ENCODE measurements around the gene TTC16. TPM values are rescaled to one million over a fixed set of nuclear protein-coding genes. Genes with fewer than 3 reads are reported as not detected.

The TTC16 gene
- total RNA-seq, 4 donors from 2014 or later = 0.16 to 0.21 TPM; not detected in 2

DNA sequence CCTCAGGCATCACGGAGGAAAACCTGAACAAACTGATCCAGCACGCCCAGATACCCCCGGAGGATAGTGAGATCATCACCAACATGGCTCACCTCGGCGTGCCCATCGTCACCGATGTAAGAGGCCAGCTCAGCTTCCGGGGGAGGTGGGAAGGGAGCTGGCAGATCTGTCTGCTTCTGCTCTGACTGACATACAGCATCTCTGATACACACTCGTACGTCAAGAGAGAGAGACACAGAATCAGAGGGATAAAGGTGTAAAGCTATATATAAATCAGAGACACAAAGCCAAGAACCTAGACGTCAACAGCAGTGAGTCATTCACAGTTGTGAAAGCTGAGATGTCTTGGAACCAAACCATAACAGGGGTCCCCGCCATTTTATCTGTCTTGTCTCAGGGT lies 39.2 kb upstream of the TTC16 start:
- Histone ChIP-seq H3K9me3 (no peaks in the 10 kb centered on the region), H3K36me3 (peaks cover 74% of the 10 kb centered on the region), H3K27me3 (no peaks in the 10 kb centered on the region), H3K27ac (no peak overlapping the region), H3K4me3 (no peak overlapping the region), H3K4me1 (no peaks in the 10 kb centered on the region)
- no peak for DNase-seq (ENCODE audit: low spot score in 2 of 2)
- 84% methylated on average over 12 of the region's 12 CpGs for WGBS
- no peak for TF ChIP-seq POLR2AphosphoS5 (IDR thresholded peaks at IDR 0.05)

GRCh38 chr9:127679506-127679905 lies 36.4 kb upstream of the TTC16 start:
- DNase-seq (ENCODE audit: low spot score in 2 of 2) = no peak
- peaks cover 79% of the 10 kb centered on the region for H3K36me3 ChIP-seq
- WGBS = 83% methylated on average over 2 of the region's 2 CpGs
- no peak overlapping the region for H3K4me3 ChIP-seq
- H3K27ac ChIP-seq = no peak overlapping the region
- H3K9me3 ChIP-seq = no peaks in the 10 kb centered on the region
- H3K27me3 ChIP-seq = no peaks in the 10 kb centered on the region
- TF ChIP-seq POLR2A (IDR thresholded peaks at IDR 0.05) (no peak), CTCF (IDR thresholded peaks at IDR 0.05) (no peak), EP300 (IDR thresholded peaks at IDR 0.05) (no peak), POLR2AphosphoS5 (IDR thresholded peaks at IDR 0.05) (no peak)
- H3K4me1 ChIP-seq = no peaks in the 10 kb centered on the region

- DNase-seq (ENCODE audit: low spot score in 2 of 2) = no peak
- Histone ChIP-seq H3K36me3 (peaks cover 72% of the 10 kb centered on the region), H3K9me3 (no peaks in the 10 kb centered on the region), H3K4me3 (no peak overlapping the region), H3K27me3 (no peaks in the 10 kb centered on the region), H3K4me1 (no peaks in the 10 kb centered on the region), H3K27ac (no peak overlapping the region)
- 95% methylated on average over 11 of the region's 11 CpGs for WGBS
- no peak for TF ChIP-seq POLR2A (IDR thresholded peaks at IDR 0.05)
- TF ChIP-seq POLR2AphosphoS5 (IDR thresholded peaks at IDR 0.05) = no peak
- TF ChIP-seq EP300 (IDR thresholded peaks at IDR 0.05) = no peak
- no peak for TF ChIP-seq CTCF (IDR thresholded peaks at IDR 0.05)
Measured at GRCh38 chr9:127680226-127680625, 35.7 kb upstream of the TTC16 start.

- no peak overlapping the region for H3K27ac ChIP-seq
- 88% methylated on average over 9 of the region's 9 CpGs for WGBS
- H3K4me3 ChIP-seq = no peak overlapping the region
- no peak for TF ChIP-seq CTCF (IDR thresholded peaks at IDR 0.05)
- TF ChIP-seq POLR2A (IDR thresholded peaks at IDR 0.05) = no peak
- no peak for TF ChIP-seq EP300 (IDR thresholded peaks at IDR 0.05)
- no peak for TF ChIP-seq POLR2AphosphoS5 (IDR thresholded peaks at IDR 0.05)
- H3K36me3 ChIP-seq = peaks cover 66% of the 10 kb centered on the region
- no peaks in the 10 kb centered on the region for H3K4me1 ChIP-seq
- no peaks in the 10 kb centered on the region for H3K9me3 ChIP-seq
- no peaks in the 10 kb centered on the region for H3K27me3 ChIP-seq
- DNase-seq (ENCODE audit: low spot score in 2 of 2) = no peak
Measured at GRCh38 chr9:127680846-127681245, 35.0 kb upstream of the TTC16 start.

DNA sequence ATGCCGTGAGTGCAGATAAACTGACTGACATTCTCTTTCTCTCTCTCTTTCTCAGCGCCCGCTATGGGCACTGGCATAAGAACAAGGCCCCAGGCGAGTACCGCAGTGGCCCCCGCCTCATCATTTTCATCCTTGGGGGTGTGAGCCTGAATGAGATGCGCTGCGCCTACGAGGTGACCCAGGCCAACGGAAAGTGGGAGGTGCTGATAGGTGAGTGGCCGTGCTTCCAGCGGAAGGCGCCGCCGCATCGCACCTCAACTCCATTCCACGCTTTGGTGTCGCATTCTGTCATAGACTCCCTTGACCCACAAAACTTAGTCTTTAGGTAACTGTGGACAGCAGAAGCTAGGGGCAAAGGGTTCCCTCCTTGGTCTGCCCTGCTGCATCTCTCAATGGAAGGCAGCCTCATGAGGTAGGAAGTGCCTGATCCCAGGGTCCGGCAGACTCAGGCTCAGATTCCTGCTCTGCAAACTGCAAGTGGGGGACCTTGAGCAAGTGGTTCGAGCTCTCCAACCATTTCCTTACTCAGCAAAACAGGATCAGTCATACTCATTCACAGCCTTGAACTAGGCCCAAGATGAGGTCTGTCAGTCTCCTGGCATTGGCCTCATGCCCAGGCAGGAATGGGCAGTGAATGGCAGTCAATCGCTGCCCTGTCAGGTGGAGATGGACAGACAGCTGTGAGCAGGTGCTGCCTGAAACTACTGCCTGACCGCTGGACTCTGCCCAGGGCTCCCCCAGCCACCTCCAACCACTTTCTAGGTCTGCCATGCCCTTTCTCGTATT lies 33.3 kb upstream of the TTC16 start:
- Histone ChIP-seq H3K27me3 (no peaks in the 10 kb centered on the region), H3K27ac (no peak overlapping the region), H3K36me3 (peaks cover 66% of the 10 kb centered on the region), H3K4me1 (no peaks in the 10 kb centered on the region), H3K9me3 (no peaks in the 10 kb centered on the region), H3K4me3 (no peak overlapping the region)
- WGBS = 86% methylated on average over 22 of the region's 23 CpGs
- TF ChIP-seq CTCF (IDR thresholded peaks at IDR 0.05) (no peak), POLR2A (IDR thresholded peaks at IDR 0.05) (no peak), EP300 (IDR thresholded peaks at IDR 0.05) (no peak), POLR2AphosphoS5 (IDR thresholded peaks at IDR 0.05) (no peak)
- DNase-seq (ENCODE audit: low spot score in 2 of 2) = no peak

All from suprapubic skin (tissue), 4 donors.